Lung (tissue), 12 donors: Measurements from ENCODE around the gene MED13L. TPM values are rescaled to one million over a fixed set of nuclear protein-coding genes. Genes with fewer than 3 reads are reported as not detected.

Source experiments
- ATAC-seq: fragments of 200-7000 bp; cut with Tn5 transposase; one replicate; pipeline ENCODE4 v1.9.1; 2020; ENCODE audit warnings: moderate number of reproducible peaks; ENCODE audit not compliant: insufficient read depth, low FRiP score
- DNase-seq, 3 donors: peaks; one replicate each; pipeline ENCODE4 v3.0.0-alpha.2; 2013 to 2017
- H3K27ac ChIP-seq, 2 donors: one replicate each; pipeline ENCODE4 v1.5.1; 2013; ENCODE audit warnings: mild to moderate bottlenecking in 2 of 2, moderate library complexity in 2 of 2, control low read depth in 1 of 2, inconsistent platforms in 1 of 2, low read depth in 1 of 2, low read length in 1 of 2
- H3K27me3 ChIP-seq, 3 donors: one replicate each; pipeline ENCODE4 v1.5.1; 2013; ENCODE audit warnings: low read length in 2 of 3; ENCODE audit not compliant: control insufficient read depth in 3 of 3, insufficient read depth in 3 of 3
- H3K36me3 ChIP-seq, 4 donors: one replicate each; pipeline ENCODE4 v1.5.1; 2013; ENCODE audit warnings: low read length in 4 of 4, mild to moderate bottlenecking in 1 of 4, moderate library complexity in 1 of 4; ENCODE audit not compliant: control insufficient read depth in 4 of 4, insufficient read depth in 4 of 4
- H3K4me1 ChIP-seq, 5 donors: one replicate each; pipeline ENCODE4 v1.5.1; 2013; ENCODE audit warnings: low read length in 5 of 5, mild to moderate bottlenecking in 2 of 5, moderate library complexity in 1 of 5; ENCODE audit not compliant: control insufficient read depth in 5 of 5, insufficient read depth in 5 of 5
- H3K4me3 ChIP-seq: one replicate; pipeline ENCODE4 v1.5.1; 2013; ENCODE audit warnings: mild to moderate bottlenecking, control low read depth, moderate library complexity
- H3K9ac ChIP-seq, 2 donors: one replicate each; pipeline ENCODE4 v1.5.1; 2013; ENCODE audit warnings: low read length in 2 of 2, control low read depth in 1 of 2; ENCODE audit not compliant: insufficient read depth in 1 of 2
- H3K9me3 ChIP-seq, 4 donors: one replicate each; pipeline ENCODE4 v1.5.1; 2013; ENCODE audit warnings: low read length in 3 of 4, mild to moderate bottlenecking in 1 of 4, moderate library complexity in 1 of 4; ENCODE audit not compliant: control insufficient read depth in 4 of 4, insufficient read depth in 3 of 4
- WGBS, 2 donors: extraction: QIAGEN DNeasy Blood & Tissue Kit; methylation state at CpG; one replicate each; pipeline ENCODE4 v1.1.7; 2013; 5-methylcytosine and 5-hydroxymethylcytosine counted together
- polyA plus RNA-seq, 2 donors: library from polyadenylated mRNA; stranded (reverse); fragments of 200-250 nt; gene quantifications; one replicate each; pipeline ENCODE4 v1.2.1, GENCODE V29; 2013
- total RNA-seq, 2 donors: library from RNA; depleted of rRNA in 1 of 2; stranded (reverse); fragments of >200 nt in 1 of 2; gene quantifications; one replicate each; pipeline ENCODE4 v1.2.1, GENCODE V29; 2014 to 2021
- TF ChIP-seq, protein P1 (sequence below): IDR thresholded peaks from 2 replicates; pipeline ENCODE4 v1.5.1; 2012; ENCODE audit warnings: mild to moderate bottlenecking; ENCODE audit errors: control extremely low read depth, extremely low read depth
- donor health status: control.
- donor health status: control.
- donor health status: Bipolar disorder and iron deficiency.
- donor health status: healthy.
- donor health status: DM: yes; HTN: yes; CAD: no.

The MED13L gene
- total and polyA plus RNA-seq, 4 donors: 18.2 to 329 (median 71.4) TPM

DNA sequence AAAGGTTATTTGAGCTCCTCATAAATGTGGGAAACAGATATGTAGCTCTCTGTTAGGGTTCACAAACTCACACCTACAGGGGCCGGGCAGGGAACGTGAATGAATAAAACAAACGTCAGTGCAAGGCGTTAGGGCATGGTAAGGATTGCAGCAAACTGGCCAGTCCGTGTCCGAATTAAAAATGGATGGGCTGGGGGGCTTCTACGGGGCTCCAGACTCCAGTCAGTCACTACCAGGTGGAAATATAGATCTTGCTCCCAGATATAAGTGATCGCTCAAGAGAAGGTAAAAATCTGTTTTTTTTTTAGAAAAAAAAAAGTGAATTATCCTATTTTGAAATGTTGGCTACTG is 333.1 kb downstream of the MED13L start:
- H3K27ac ChIP-seq: no peak overlapping the region
- ATAC-seq (no peak), DNase-seq (no peak)
- H3K9ac ChIP-seq: no peak overlapping the region
- H3K36me3 ChIP-seq: no peaks in the 10 kb centered on the region
- peaks cover 0 to 4% (median 0%) of the 10 kb centered on the region in 4 donors for H3K9me3 ChIP-seq
- H3K4me1 ChIP-seq: peaks cover 0 to 32% (median 11%) of the 10 kb centered on the region in 5 donors
- WGBS, 2 donors: 93 to 97% methylated on average over 8 of the region's 8 CpGs
- H3K27me3 ChIP-seq: no peaks in the 10 kb centered on the region
- no peak overlapping the region for H3K4me3 ChIP-seq
- TF ChIP-seq, protein P1, sequence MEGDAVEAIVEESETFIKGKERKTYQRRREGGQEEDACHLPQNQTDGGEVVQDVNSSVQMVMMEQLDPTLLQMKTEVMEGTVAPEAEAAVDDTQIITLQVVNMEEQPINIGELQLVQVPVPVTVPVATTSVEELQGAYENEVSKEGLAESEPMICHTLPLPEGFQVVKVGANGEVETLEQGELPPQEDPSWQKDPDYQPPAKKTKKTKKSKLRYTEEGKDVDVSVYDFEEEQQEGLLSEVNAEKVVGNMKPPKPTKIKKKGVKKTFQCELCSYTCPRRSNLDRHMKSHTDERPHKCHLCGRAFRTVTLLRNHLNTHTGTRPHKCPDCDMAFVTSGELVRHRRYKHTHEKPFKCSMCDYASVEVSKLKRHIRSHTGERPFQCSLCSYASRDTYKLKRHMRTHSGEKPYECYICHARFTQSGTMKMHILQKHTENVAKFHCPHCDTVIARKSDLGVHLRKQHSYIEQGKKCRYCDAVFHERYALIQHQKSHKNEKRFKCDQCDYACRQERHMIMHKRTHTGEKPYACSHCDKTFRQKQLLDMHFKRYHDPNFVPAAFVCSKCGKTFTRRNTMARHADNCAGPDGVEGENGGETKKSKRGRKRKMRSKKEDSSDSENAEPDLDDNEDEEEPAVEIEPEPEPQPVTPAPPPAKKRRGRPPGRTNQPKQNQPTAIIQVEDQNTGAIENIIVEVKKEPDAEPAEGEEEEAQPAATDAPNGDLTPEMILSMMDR: no peak

DNA sequence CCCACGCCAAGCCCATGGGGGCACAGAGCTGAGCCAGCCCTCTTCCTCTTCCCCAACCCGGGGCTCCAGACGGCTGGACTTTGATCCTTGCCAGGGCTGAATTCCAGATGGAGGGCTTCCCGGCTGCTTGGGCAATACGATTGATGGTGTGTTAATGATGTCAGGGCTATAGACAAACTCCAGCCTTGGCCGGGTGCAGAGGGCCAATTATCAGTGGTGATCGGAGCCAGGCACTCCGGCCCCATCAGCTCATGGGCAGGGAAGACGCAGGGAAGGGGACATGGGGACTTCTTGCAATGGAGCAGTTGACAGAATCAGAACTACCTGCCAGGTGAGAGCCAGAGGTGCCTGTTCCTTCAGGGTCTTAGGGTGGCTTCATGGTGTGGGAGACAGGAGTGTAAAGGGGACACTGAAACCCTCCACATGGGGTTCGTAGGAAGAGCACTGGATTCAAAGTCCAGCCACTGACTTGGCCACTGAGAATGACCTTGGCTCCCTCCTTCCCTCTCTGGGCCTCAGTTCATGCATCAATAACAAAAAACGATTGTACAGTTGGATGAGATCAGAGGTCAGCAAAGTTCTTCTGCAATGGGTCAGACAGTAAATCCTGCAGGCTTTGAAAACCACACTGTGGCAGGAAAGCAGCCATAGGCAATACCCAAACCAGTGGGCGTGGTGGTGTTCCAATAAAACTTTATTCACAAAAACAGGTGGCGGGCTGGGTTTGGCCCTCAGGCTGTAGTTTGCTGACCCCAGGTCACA is 333.7 kb downstream of the MED13L start:
- Histone ChIP-seq H3K4me3 (no peak overlapping the region), H3K9me3 (peaks cover 0 to 5% (median 2%) of the 10 kb centered on the region in 4 donors), H3K36me3 (no peaks in the 10 kb centered on the region), H3K4me1 (peaks cover 0 to 32% (median 11%) of the 10 kb centered on the region in 5 donors), H3K9ac (no peak overlapping the region), H3K27me3 (no peaks in the 10 kb centered on the region), H3K27ac (no peak overlapping the region)
- 66 to 80% methylated on average over 13 of the region's 13 CpGs for WGBS, 2 donors
- peak; percentile 90 to 94 (median 94) for DNase-seq
- ATAC-seq: no peak
- TF ChIP-seq, protein P1: no peak

DNA sequence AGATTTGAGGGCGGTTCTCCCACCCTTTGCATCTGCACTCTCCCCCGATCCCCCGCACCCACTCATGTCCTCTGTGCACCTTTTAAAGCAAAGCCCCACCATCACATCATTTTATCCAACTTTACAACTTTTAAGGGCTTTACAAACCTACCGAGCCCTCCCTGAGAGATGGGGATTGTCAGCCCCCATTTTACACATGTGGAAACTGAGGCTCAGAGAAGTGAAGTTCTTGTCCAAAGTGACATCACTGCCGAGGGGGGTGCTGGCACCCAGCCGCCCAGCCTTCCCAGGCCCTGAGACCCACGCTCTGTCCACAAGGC is 334.2 kb downstream of the MED13L start:
- H3K36me3 ChIP-seq: no peaks in the 10 kb centered on the region
- TF ChIP-seq, protein P1: no peak
- H3K9ac ChIP-seq: no peak overlapping the region
- peaks cover 0 to 8% (median 2%) of the 10 kb centered on the region in 4 donors for H3K9me3 ChIP-seq
- ATAC-seq (no peak), DNase-seq (no peak)
- no peaks in the 10 kb centered on the region for H3K27me3 ChIP-seq
- no peak overlapping the region for H3K4me3 ChIP-seq
- H3K27ac ChIP-seq: no peak overlapping the region
- WGBS, 2 donors: 86 to 88% methylated on average over 7 of the region's 7 CpGs
- peaks cover 0 to 32% (median 11%) of the 10 kb centered on the region in 5 donors for H3K4me1 ChIP-seq

GRCh38 chr12:115942346-115942745 is 335.1 kb downstream of the MED13L start:
- H3K27ac ChIP-seq: no peak overlapping the region
- H3K27me3 ChIP-seq: no peaks in the 10 kb centered on the region
- H3K9me3 ChIP-seq: peaks cover 0 to 8% (median 2%) of the 10 kb centered on the region in 4 donors
- DNase-seq (no peak), ATAC-seq (no peak)
- no peak overlapping the region for H3K9ac ChIP-seq
- H3K4me3 ChIP-seq: no peak overlapping the region
- no peaks in the 10 kb centered on the region for H3K36me3 ChIP-seq
- WGBS, 2 donors: 83 to 95% methylated on average over 1 of the region's 1 CpG
- TF ChIP-seq, protein P1: no peak
- peaks cover 0 to 39% (median 11%) of the 10 kb centered on the region in 5 donors for H3K4me1 ChIP-seq
